ENCODE measurements around the gene CDK17.
"Not testable (repeated sequence)": the region's sequence is repeated elsewhere in the genome, so short reads cannot be mapped to it uniquely, and the experiment has no call there.

DNA sequence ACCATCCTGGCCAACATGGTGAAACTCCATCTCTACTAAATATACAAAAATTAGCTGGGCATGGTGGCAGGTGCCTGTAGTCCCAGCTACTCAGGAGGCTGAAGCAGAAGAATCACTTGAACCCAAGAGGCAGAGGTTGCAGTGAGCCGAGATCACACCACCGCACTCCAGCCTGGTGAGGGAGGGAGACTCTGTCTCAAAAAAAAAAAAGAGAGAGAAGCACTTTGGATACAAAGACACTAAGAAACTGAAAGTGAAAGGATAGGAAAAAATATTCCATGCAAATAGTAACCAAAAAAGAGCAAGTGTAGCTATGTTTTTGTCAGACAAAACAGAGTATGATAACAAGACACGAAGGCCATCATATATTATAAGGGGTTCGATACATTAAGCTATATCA is 53.5 kb downstream of the CDK17 start:
- TF ChIP-seq, protein P1, sequence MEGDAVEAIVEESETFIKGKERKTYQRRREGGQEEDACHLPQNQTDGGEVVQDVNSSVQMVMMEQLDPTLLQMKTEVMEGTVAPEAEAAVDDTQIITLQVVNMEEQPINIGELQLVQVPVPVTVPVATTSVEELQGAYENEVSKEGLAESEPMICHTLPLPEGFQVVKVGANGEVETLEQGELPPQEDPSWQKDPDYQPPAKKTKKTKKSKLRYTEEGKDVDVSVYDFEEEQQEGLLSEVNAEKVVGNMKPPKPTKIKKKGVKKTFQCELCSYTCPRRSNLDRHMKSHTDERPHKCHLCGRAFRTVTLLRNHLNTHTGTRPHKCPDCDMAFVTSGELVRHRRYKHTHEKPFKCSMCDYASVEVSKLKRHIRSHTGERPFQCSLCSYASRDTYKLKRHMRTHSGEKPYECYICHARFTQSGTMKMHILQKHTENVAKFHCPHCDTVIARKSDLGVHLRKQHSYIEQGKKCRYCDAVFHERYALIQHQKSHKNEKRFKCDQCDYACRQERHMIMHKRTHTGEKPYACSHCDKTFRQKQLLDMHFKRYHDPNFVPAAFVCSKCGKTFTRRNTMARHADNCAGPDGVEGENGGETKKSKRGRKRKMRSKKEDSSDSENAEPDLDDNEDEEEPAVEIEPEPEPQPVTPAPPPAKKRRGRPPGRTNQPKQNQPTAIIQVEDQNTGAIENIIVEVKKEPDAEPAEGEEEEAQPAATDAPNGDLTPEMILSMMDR (IDR thresholded peaks at IDR 0.05), result not testable (repeated sequence)
- not testable (repeated sequence) for TF ChIP-seq POLR2A (IDR thresholded peaks at IDR 0.05)

Data from thyroid gland (tissue), 4 donors.